PC-9 (cell line): Measurements from ENCODE around the gene WDR5. TPM values are rescaled to one million over a fixed set of nuclear protein-coding genes. Genes with fewer than 3 reads are reported as not detected.
A peak's percentile ranks its signal among the peaks of the same experiment; 100 is the strongest.

Experiments
- BruUV-seq: library from RNA; stranded (reverse); fragments of 400-500 nt; replicated peaks from 2 replicates; lab custom pipeline; 2021; lab: Mats Ljungman, UMichigan
- CTCF ChIA-PET: fragments of 300-600 bp; sonication (Branson Sonifier 250); formaldehyde crosslinking; loops from one replicate; lab custom pipeline; 2022; ENCODE audit warnings: antibody characterized with exemption; lab: Charles Lee
- POLR2A ChIA-PET: fragments of 300-600 bp; sonication (Branson Sonifier 250); formaldehyde crosslinking; loops from one replicate; lab custom pipeline; 2022; ENCODE audit warnings: antibody characterized with exemption; ENCODE audit not compliant: unreplicated experiment; lab: Charles Lee
- DNase-seq, 2 experiments: peaks; one replicate each; pipeline versions ENCODE4 v3.0.0 to v3.0.0-alpha.2; 2015 to 2022; ENCODE audit warnings: mixed read lengths in 1 of 2
- H2AFZ ChIP-seq: fragments of 200-600 bp; sonication (generic); 2 replicates; pipeline ENCODE4 v1.8.1; 2017; ENCODE audit warnings: antibody characterized with exemption
- H3F3A ChIP-seq: fragments of 200-600 bp; sonication (generic); 2 replicates; pipeline ENCODE4 v1.8.1; 2017; ENCODE audit warnings: antibody characterized with exemption, mild to moderate bottlenecking, low read depth; ENCODE audit not compliant: insufficient read depth
- H3K27ac ChIP-seq: fragments of 200-600 bp; sonication (generic); 2 replicates; pipeline ENCODE4 v1.6.1; 2016; ENCODE audit warnings: mixed run types
- H3K27me3 ChIP-seq: fragments of 200-600 bp; sonication (generic); 2 replicates; pipeline ENCODE4 v1.6.1; 2016; ENCODE audit warnings: low read depth, mixed run types; ENCODE audit not compliant: insufficient read depth
- H3K36me3 ChIP-seq: fragments of 200-600 bp; sonication (generic); 2 replicates; pipeline ENCODE4 v1.6.1; 2016; ENCODE audit warnings: low read depth, mixed run types
- H3K4me1 ChIP-seq: fragments of 200-600 bp; sonication (generic); replicated peaks from 2 replicates; pipeline ENCODE4 v1.6.1; 2016; ENCODE audit warnings: mixed run types; ENCODE audit not compliant: insufficient read depth
- H3K4me2 ChIP-seq: fragments of 200-600 bp; sonication (generic); 2 replicates; pipeline ENCODE4 v1.6.1; 2017; ENCODE audit warnings: mixed run types
- H3K4me3 ChIP-seq: fragments of 200-600 bp; sonication (generic); 2 replicates; pipeline ENCODE4 v1.6.1; 2016; ENCODE audit warnings: mixed run types
- H3K79me2 ChIP-seq: fragments of 200-600 bp; sonication (generic); 2 replicates; pipeline ENCODE4 v1.6.1; 2017; ENCODE audit warnings: low read depth, mixed run types
- H3K9me2 ChIP-seq: fragments of 200-600 bp; sonication (generic); 2 replicates; pipeline ENCODE4 v1.8.1; 2017; ENCODE audit warnings: mild to moderate bottlenecking; ENCODE audit not compliant: insufficient read depth
- H3K9me3 ChIP-seq: fragments of 200-600 bp; sonication (generic); 2 replicates; pipeline ENCODE4 v1.8.1; 2016; ENCODE audit warnings: low read depth; ENCODE audit not compliant: insufficient read depth
- H4K20me1 ChIP-seq: fragments of 200-600 bp; sonication (generic); 2 replicates; pipeline ENCODE4 v1.8.1; 2017; ENCODE audit not compliant: insufficient read depth
- EZH2 ChIP-seq: fragments of 200-600 bp; sonication (generic); IDR thresholded peaks from 2 replicates; pipeline ENCODE4 v1.8.0; 2017; ENCODE audit warnings: antibody characterized with exemption, low read depth
- intact Hi-C: fragments of 100-400 bp; cut with micrococcal nuclease; formaldehyde crosslinking; loops from one replicate; pipeline ENCODE4 v1.10.0; 2022; ENCODE audit not compliant: unreplicated experiment
- total RNA-seq: library from RNA; stranded (reverse); gene quantifications from 2 replicates; pipeline ENCODE4 v1.2.3, GENCODE V29; 2021
- TF ChIP-seq, protein P1 (sequence below): fragments of 200-600 bp; sonication (generic); conservative IDR thresholded peaks from 2 replicates; pipeline ENCODE4 v1.6.1; 2017; ENCODE audit warnings: mixed run types, antibody characterized with exemption, mild to moderate bottlenecking, moderate library complexity

WDR5 gene
- total RNA-seq, 1 experiment from 2014 or later, result 53.4 TPM

DNA sequence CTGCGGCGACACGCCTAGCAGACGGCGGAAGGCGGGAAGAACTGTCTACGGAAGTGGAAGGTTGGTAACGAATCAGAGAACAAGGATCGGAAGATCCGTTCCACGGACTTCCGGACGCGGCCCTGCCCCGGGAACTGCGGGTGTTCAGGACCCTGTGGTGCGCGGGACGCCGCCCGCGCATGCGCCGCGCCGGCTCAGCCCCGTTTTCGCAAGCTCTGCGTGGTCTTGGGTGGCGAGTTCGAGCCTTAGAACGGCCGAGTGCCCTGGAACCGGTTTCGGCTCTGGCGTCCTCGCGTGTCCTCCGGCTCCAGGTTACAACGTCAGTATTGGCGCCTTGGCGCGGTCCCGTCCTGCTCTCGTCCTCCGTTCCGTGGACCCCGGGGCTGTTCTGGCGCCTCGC lies 29.0 kb downstream of the WDR5 start:
- no peak overlapping the region for H3K27ac ChIP-seq
- H4K20me1 ChIP-seq, result no peaks in the 10 kb centered on the region
- H3F3A ChIP-seq, result peaks cover 29% of the 10 kb centered on the region; the same call in 1 of the 2 replicates
- H3K4me1 ChIP-seq, result peaks cover 6% of the 10 kb centered on the region
- H2AFZ ChIP-seq, result no peak overlapping the region
- ChIA-PET CTCF (no interaction called here), POLR2A (interaction anchor here (0.6 kb wide), 3 partner anchors 198 to 533 kb away, joined by 3 read pairs; no protein-coding TSS in a partner anchor)
- no peak overlapping the region for H3K4me3 ChIP-seq
- no peaks in the 10 kb centered on the region for H3K9me3 ChIP-seq
- no peak overlapping the region for H3K4me2 ChIP-seq
- H3K79me2 ChIP-seq, result 0 out of 2 replicates have a peak, but pooled peaks cover 6% of the 10 kb centered on the region
- no peaks in the 10 kb centered on the region for H3K27me3 ChIP-seq
- no peaks in the 10 kb centered on the region for H3K9me2 ChIP-seq
- no peak for DNase-seq
- TF ChIP-seq EZH2, result no peak
- TF ChIP-seq, protein P1, sequence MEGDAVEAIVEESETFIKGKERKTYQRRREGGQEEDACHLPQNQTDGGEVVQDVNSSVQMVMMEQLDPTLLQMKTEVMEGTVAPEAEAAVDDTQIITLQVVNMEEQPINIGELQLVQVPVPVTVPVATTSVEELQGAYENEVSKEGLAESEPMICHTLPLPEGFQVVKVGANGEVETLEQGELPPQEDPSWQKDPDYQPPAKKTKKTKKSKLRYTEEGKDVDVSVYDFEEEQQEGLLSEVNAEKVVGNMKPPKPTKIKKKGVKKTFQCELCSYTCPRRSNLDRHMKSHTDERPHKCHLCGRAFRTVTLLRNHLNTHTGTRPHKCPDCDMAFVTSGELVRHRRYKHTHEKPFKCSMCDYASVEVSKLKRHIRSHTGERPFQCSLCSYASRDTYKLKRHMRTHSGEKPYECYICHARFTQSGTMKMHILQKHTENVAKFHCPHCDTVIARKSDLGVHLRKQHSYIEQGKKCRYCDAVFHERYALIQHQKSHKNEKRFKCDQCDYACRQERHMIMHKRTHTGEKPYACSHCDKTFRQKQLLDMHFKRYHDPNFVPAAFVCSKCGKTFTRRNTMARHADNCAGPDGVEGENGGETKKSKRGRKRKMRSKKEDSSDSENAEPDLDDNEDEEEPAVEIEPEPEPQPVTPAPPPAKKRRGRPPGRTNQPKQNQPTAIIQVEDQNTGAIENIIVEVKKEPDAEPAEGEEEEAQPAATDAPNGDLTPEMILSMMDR, result no peak
- intact Hi-C loops, result loop anchor here (1.0 to 2.0 kb wide), 3 partner anchors 140 to 192 kb away; partner anchors contain the start of gene BRD3OS
- no TSS peak for BruUV-seq
- no peaks in the 10 kb centered on the region for H3K36me3 ChIP-seq

DNA sequence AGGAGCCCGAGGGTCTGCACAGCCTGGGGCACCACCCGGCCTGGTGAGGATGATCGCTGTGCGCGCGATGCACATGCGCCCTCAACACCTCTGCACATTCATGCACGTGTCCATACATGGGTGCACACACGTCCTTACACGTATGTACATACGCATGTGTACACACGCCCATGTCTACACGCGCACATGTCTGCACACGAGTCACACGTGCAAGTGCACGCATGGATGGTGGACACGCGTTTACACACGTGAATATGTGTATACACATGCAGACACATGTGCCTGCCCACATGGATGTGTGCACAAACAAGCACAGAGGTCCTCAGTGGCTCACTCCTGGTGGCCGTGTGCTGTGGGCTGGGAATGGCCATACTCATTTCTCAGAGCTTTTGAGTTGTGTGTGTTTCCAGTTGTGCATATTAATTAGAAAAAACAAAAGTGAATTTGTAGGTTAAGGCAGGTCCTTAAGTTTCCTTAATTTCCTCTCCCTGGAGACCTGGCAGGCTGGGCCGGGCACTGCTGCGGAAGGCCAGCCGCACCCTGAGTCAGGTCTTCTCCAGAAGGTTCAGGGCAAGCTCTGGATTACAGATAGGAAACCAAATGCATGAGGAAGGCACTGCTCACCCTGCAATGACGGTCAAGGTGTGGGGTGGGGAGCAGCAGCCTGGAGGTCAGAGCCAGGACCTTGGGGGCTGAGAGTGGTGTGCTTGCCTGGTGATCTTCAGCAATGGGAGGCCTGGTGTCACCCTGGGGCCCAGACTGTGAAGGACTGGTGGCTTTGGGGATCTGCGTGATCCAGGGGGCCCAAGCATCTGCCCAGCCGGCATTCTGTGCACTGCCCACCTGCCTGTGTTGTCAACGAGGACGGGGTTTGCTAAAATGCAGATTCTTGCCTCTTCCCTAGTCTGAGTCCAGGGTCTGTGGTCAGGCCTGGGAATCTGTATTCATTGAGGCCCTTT lies 29.8 kb downstream of the WDR5 start:
- POLR2A ChIA-PET, result interaction anchor here (0.6 kb wide), 2 partner anchors 197 to 306 kb away, joined by 3 read pairs; no protein-coding TSS in a partner anchor
- no peaks in the 10 kb centered on the region for H3K36me3 ChIP-seq
- H3K4me3 ChIP-seq, result no peak overlapping the region
- no peak overlapping the region for H2AFZ ChIP-seq
- 0 out of 2 replicates have a peak, but pooled peaks cover 6% of the 10 kb centered on the region for H3K79me2 ChIP-seq
- no peaks in the 10 kb centered on the region for H3K9me2 ChIP-seq
- peaks cover 25% of the 10 kb centered on the region; the same call in 1 of the 2 replicates for H3F3A ChIP-seq
- BruUV-seq, result no TSS peak
- H3K9me3 ChIP-seq, result no peaks in the 10 kb centered on the region
- DNase-seq, result peak in 1 of 2 experiments; percentile 19
- intact Hi-C loops, result loop anchor here (2.0 kb wide), 2 partner anchors 141 to 191 kb away; partner anchors contain the start of gene BRD3OS
- H4K20me1 ChIP-seq, result no peaks in the 10 kb centered on the region
- H3K27me3 ChIP-seq, result no peaks in the 10 kb centered on the region
- CTCF ChIA-PET, result no interaction called here
- TF ChIP-seq, protein P1, result no peak
- no peak for TF ChIP-seq EZH2
- no peak overlapping the region for H3K27ac ChIP-seq
- no peak overlapping the region for H3K4me2 ChIP-seq
- H3K4me1 ChIP-seq, result peaks cover 6% of the 10 kb centered on the region

DNA sequence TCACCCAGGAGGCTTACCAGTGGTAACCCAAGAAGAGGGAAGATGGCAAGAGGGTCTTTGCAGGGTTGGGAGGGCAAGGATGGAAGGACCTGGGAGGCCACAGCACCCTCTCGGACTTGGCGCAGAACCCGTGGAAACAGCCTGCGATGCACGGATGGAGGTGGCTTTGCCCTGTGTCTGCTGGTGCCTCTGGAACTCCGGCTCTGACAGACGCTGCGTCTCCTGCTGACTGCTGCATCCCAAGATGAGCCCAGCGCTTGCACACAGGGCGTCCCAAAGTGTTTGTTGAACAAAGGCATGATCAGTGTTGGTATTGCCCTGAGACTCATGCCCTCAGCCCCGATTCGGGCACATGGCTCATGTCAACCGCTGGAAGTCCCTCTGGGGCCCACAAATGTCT lies 30.5 kb downstream of the WDR5 start:
- POLR2A ChIA-PET, result no interaction called here
- Histone ChIP-seq H3K9me3 (no peaks in the 10 kb centered on the region), H2AFZ (no peak overlapping the region), H4K20me1 (no peaks in the 10 kb centered on the region), H3K79me2 (0 out of 2 replicates have a peak, but pooled peaks cover 6% of the 10 kb centered on the region), H3K36me3 (no peaks in the 10 kb centered on the region), H3K4me1 (peaks cover 6% of the 10 kb centered on the region), H3K9me2 (no peaks in the 10 kb centered on the region), H3K4me3 (no peak overlapping the region), H3K4me2 (no peak overlapping the region), H3K27ac (no peak overlapping the region), H3F3A (peaks cover 25% of the 10 kb centered on the region; the same call in 1 of the 2 replicates), H3K27me3 (no peaks in the 10 kb centered on the region)
- CTCF ChIA-PET, result no interaction called here
- no peak for DNase-seq
- BruUV-seq, result no TSS peak
- no peak for TF ChIP-seq EZH2
- TF ChIP-seq, protein P1, result no peak
- intact Hi-C loops, result no loop called here
